SHP77 (cell line): Measurements from ENCODE around the gene HBG1.
"Not testable (repeated sequence)": the region's sequence is repeated elsewhere in the genome, so short reads cannot be mapped to it uniquely, and the experiment has no call there.

Experiments used
- DNase-seq, 2 experiments: peaks; one replicate each; lab custom pipeline; 2025; lab: John Stamatoyannopoulos, UW

Gene HBG1

DNA sequence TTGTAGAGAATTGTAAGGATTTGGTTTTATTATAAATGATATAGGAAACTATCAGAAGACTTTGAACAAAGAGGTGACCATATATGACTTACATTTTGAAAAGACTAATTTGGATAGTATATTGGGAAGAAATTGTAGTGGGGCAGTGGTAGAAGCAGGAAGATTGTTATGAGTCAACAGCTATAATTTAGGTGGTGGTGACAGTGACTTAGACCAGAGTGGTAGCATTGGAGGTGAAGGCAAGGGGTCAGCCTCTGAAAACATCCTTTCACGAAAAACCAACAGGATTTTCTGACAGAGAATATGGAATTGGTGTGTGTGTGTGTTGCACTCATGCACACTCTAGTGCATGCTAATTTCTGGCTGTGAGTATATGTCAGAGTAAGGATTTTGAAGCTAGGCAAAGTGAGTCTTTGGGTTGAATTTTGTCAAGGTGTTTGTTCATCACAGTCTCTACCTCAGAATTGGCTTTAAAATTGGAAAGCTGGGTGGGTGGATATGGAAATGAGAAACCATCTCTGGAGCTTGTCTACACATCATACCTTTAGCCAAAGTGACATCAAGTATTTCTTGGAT lies 28.2 kb upstream of the HBG1 start:
- DNase-seq, result no peak

DNA sequence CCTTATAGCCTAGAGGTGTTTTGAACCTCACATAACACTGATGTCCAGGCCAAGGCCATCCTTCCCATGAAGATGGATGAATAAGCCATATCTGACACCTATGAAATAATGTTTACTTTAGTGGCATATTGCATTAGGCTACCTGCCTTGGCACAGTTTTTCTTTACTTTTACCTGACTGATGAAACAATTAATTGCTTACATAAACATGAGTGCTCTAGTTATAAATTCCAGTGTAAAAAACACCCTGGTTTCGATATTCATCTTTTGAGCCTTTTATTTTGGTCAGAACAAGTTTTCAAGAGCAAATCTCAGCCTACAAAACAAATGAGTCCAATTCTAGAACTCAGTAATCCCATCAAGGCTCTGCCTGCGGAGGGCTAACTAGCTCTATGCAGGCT lies 27.0 kb upstream of the HBG1 start:
- DNase-seq, result no peak

- no peak for DNase-seq
Measured at GRCh38 chr11:5275369-5276110, 25.9 kb upstream of the HBG1 start.

GRCh38 chr11:5274395-5274794 lies 24.7 kb upstream of the HBG1 start:
- DNase-seq, result no peak

- no peak for DNase-seq
Measured at GRCh38 chr11:5272395-5273017, 22.8 kb upstream of the HBG1 start.

DNA sequence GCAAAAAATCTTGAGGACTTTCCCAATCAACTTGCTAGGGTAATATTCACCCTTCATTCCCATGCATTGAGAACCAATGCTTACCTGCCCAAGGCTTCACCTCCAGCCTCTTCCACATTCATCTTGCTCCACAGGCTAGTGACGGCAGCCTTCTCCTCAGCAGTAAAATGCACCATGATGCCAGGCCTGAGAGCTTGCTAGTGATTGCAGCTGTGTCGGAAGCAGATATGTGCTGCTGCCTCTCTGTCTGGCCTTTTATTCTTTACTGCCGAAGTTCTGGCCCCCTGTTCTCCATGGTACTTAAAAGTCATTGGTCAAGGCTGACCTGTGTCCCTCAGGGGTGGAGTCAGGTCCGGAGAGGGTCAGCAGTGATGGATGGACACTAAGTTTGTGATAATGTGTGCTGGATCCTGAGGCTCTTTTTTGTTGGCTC lies 20.1 kb upstream of the HBG1 start, which contains the start of gene HBE1:
Gene HBE1, minus strand, starts transcription at position 231 of the 433 bp plus-strand sequence. Its CDS starts 55 bp downstream, at position 176.
- peak in 1 of 2 experiments; percentile 32 for DNase-seq

DNA sequence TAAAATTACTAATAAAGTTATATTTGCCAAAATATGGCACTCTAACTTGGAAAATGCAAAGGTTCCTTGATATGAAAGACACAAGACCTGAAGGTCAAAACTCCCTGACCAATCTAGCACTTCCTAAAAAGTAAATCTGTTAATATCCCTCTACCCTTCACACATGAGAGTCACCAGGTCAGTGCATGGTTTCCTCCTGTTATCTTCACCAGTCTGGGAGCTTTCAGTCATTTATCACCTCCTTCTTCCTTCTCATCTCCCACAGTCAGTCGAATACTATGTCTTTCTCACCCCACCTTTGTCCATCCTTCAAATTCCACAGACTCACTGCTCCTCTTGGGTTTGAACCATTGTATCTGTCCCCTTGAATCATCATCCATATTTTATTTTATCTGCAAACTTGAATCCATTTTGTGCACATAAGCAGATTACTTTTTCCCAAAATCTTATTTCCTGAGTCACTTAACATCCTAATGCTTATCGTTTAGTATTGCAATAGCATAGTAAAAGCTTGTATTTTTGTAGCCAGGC lies 17.4 kb upstream of the HBG1 start:
- no peak for DNase-seq

GRCh38 chr11:5266609-5267008 lies 17.0 kb upstream of the HBG1 start:
- no peak for DNase-seq

DNA sequence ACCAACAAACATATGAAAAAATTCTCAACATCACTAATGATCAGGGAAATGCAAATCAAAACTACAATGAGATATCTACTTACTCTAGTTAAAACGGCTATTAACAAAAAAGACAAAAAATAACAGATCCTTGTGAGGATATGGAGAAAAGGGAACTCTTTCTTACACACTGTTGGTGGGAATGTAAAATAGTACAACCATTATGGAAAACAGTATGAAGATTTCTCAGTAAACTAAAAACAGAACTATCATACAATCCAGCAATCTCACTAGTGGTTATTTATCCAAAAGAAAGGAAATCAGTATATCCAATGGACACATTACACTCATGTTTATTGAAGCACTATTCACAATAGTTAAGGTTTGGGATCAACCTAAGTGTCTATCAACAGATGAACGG lies 16.2 kb upstream of the HBG1 start:
- no peak for DNase-seq

GRCh38 chr11:5258543-5259262 lies 9.0 kb upstream of the HBG1 start:
- no peak for DNase-seq

DNA sequence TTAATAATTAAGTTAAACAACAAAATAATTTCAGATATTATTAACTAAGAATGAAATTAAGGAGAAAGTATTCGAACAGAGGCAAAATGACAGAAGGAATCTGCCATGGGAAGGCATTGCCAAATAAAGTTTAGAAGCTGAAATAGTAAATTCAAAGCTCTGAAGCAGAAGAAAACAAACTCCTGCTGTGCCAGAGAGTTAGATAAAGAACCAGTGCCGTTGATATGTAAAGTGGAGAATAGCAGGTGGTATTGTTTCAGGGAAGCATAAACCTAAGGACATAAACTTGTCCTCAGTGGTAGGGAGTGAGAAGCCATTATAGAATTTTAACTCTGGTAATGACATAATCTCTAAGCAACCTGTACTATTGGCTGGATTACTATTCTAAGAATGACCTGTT lies 7.6 kb upstream of the HBG1 start:
- DNase-seq, result no peak

DNA sequence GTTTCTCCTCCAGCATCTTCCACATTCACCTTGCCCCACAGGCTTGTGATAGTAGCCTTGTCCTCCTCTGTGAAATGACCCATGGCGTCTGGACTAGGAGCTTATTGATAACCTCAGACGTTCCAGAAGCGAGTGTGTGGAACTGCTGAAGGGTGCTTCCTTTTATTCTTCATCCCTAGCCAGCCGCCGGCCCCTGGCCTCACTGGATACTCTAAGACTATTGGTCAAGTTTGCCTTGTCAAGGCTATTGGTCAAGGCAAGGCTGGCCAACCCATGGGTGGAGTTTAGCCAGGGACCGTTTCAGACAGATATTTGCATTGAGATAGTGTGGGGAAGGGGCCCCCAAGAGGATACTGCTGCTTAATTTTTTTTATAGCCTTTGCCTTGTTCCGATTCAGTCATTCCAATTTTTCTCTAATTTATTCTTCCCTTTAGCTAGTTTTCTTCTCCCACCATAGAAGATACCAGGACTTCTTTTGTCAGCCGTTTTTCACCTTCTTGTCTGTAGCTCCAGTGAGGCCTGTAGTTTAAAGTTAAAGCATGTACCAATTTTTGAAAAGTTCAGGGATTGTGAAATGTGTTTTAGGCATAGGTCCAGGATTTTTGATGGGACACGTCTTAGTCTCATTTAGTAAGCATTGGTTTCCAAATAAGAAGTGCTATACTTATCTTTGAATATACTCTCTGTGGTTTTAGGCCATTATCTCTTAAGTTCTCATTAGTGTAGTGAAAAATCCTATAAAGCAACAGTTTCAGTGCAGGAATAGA lies 5.2 kb upstream of the HBG1 start, which contains the start of gene HBG2:
Gene HBG2, minus strand, starts transcription at position 136 of the 768 bp plus-strand sequence. Its CDS starts 53 bp downstream, at position 83.
- not testable (repeated sequence) for DNase-seq

- not testable (repeated sequence) for DNase-seq
Measured at GRCh38 chr11:5254023-5254422, 4.4 kb upstream of the HBG1 start.

GRCh38 chr11:5253440-5253839 lies 3.8 kb upstream of the HBG1 start:
- DNase-seq, result not testable (repeated sequence)

DNA sequence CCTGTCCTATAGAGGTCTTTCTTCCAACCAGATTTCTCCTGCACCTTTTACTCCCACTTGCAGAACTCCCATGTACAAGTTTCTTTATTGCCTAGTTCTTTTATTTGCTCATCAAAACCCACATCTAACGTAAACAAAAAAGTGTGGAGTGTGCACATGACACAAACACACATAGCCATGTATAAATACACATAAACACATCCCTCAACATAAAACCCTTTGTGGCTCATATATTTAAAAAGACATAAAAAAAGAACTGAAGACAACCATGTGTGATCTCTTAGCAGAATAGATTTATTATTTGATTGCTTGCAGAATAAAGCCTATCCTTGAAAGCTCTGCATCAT lies 3.2 kb upstream of the HBG1 start:
- DNase-seq, result no peak

DNA sequence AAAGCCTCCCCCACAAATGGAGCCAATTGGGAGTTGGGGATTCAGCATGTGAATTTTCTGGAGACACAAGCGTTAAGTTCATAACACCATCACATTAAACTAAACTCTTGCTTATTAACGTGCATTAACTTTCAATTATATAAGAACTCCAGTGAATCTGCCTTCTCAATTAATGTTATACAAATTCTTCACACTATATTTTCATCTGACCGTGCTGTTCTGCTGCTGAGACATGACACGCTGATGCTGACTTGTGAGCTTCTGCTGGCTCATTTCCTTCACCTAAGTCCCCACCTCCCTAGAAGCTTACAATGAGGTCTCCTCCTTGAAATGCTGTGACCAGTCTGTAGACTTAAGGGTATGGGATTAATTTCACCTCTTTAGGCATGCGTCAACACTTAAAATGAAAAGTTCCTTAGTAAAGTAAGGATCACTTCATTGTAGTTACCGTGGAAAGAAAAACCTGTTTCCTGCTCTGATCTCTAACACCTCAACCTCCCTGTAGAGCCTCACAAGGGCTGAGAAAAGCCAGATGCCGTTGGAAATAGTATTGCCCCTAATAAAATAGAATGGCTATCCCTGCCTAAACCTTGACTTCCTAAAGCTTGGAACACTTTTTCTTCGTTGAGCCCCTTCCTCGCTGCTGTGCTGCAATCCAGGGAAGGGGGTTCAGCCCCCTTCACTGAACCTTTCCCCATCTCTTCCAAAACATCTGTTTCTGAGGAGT lies 2.7 kb upstream of the HBG1 start:
- no peak for DNase-seq

DNA sequence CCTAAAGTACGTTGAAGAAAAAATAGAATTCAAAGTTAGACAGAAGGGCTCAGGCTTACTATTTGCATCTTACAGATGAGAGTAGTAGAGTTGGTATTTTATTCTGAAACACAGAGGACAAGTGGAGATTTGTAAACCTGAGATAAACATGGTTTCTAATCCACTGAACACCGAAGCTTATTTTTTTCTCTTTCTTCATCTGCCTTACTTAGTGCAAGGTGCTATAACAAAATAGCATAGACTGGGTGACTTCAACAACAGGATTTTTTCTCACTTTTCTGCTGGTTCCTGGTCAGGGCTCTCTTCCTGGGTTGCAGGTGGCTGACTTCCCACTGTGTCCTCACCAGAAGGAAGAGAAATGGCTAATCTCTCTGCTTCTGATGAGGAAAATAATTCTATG lies 2.1 kb upstream of the HBG1 start:
- DNase-seq, result no peak

GRCh38 chr11:5250543-5251204 lies 1.0 kb upstream of the HBG1 start:
- no peak for DNase-seq

DNA sequence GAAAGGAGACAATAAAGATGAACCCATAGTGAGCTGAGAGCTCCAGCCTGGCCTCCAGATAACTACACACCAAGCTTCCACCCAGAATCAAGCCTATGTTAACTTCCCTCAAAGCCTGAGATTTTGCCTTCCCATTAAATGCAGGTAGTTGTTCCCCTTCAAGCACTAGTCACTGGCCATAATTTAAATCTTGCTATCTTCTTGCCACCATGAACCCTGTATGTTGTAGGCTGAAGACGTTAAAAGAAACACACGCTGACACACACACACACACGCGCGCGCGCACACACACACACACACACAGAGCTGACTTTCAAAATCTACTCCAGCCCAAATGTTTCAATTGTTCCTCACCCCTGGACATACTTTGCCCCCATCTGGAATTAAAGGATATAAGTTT lies 1.2 kb downstream of the HBG1 start:
- DNase-seq, result not testable (repeated sequence)

DNA sequence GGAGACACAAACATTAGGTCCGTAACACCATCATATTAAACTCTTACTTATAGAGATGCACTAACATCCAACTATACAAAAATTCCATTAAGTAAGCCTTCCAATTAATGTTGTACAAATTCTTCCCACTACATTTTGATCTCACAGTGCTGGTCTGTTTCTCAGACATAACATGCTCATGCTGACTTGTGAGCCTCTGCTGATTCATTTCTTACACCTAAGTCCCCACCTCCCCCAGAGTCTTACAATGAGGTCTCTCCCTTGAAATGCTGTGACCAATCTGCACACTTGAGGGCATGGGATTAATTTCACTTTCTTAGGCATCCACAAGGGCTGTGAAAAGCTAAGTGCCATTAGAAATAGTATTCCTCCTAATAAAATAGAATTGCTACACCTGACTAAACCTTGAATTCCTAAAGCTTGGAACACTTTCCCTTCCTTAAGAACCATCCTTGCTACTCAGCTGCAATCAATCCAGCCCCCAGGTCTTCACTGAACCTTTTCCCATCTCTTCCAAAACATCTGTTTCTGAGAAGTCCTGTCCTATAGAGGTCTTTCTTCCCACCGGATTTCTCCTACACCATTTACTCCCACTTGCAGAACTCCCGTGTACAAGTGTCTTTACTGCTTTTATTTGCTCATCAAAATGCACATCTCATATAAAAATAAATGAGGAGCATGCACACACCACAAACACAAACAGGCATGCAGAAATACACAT lies 2.0 kb downstream of the HBG1 start:
- no peak for DNase-seq
